Measurements from ENCODE around the gene AGBL1.

Gene AGBL1

GRCh38 chr15:86550075-86550474 is 470.4 kb downstream of the AGBL1 start:
- H3K4me3 ChIP-seq (ENCODE audit: low read depth, low read length): no peak overlapping the region
- no peak for DNase-seq (ENCODE audit: low read depth)

- no peak for DNase-seq (ENCODE audit: low read depth)
- H3K4me3 ChIP-seq (ENCODE audit: low read depth, low read length): no peak overlapping the region
Observed at GRCh38 chr15:86553108-86553507, 473.4 kb downstream of the AGBL1 start.

GRCh38 chr15:86555098-86555497 is 475.4 kb downstream of the AGBL1 start:
- no peak for DNase-seq (ENCODE audit: low read depth)
- no peak overlapping the region for H3K4me3 ChIP-seq (ENCODE audit: low read depth, low read length)

- no peak overlapping the region for H3K4me3 ChIP-seq (ENCODE audit: low read depth, low read length)
- DNase-seq (ENCODE audit: low read depth): no peak
Observed at GRCh38 chr15:86555939-86556338, 476.3 kb downstream of the AGBL1 start.

- H3K4me3 ChIP-seq (ENCODE audit: low read depth, low read length): no peak overlapping the region
- DNase-seq (ENCODE audit: low read depth): no peak
Observed at GRCh38 chr15:86556396-86557017, 476.8 kb downstream of the AGBL1 start.

GRCh38 chr15:86557018-86557550 is 477.4 kb downstream of the AGBL1 start:
- DNase-seq (ENCODE audit: low read depth): no peak
- no peak overlapping the region for H3K4me3 ChIP-seq (ENCODE audit: low read depth, low read length)

- DNase-seq (ENCODE audit: low read depth): no peak
- H3K4me3 ChIP-seq (ENCODE audit: low read depth, low read length): no peak overlapping the region
Observed at GRCh38 chr15:86558252-86558651, 478.6 kb downstream of the AGBL1 start.

- no peak for DNase-seq (ENCODE audit: low read depth)
- H3K4me3 ChIP-seq (ENCODE audit: low read depth, low read length): no peak overlapping the region
Observed at GRCh38 chr15:86558686-86559085, 479.0 kb downstream of the AGBL1 start.

- no peak overlapping the region for H3K4me3 ChIP-seq (ENCODE audit: low read depth, low read length)
- DNase-seq (ENCODE audit: low read depth): no peak
Observed at GRCh38 chr15:86568378-86568777, 488.7 kb downstream of the AGBL1 start.

- no peak for DNase-seq (ENCODE audit: low read depth)
- H3K4me3 ChIP-seq (ENCODE audit: low read depth, low read length): no peak overlapping the region
Observed at GRCh38 chr15:86570738-86571137, 491.1 kb downstream of the AGBL1 start.

- DNase-seq (ENCODE audit: low read depth): no peak
- no peak overlapping the region for H3K4me3 ChIP-seq (ENCODE audit: low read depth, low read length)
Observed at GRCh38 chr15:86571873-86572272, 492.2 kb downstream of the AGBL1 start.

- DNase-seq (ENCODE audit: low read depth): no peak
- H3K4me3 ChIP-seq (ENCODE audit: low read depth, low read length): no peak overlapping the region
Observed at GRCh38 chr15:86572368-86572841, 492.7 kb downstream of the AGBL1 start.

GRCh38 chr15:86573476-86573875 is 493.8 kb downstream of the AGBL1 start:
- no peak for DNase-seq (ENCODE audit: low read depth)
- H3K4me3 ChIP-seq (ENCODE audit: low read depth, low read length): no peak overlapping the region

- no peak for DNase-seq (ENCODE audit: low read depth)
- no peak overlapping the region for H3K4me3 ChIP-seq (ENCODE audit: low read depth, low read length)
Observed at GRCh38 chr15:86588413-86588812, 508.7 kb downstream of the AGBL1 start.

- no peak for DNase-seq (ENCODE audit: low read depth)
- H3K4me3 ChIP-seq (ENCODE audit: low read depth, low read length): no peak overlapping the region
Observed at GRCh38 chr15:86590461-86590860, 510.8 kb downstream of the AGBL1 start.

- DNase-seq (ENCODE audit: low read depth): no peak
- no peak overlapping the region for H3K4me3 ChIP-seq (ENCODE audit: low read depth, low read length)
Observed at GRCh38 chr15:86591158-86591557, 511.5 kb downstream of the AGBL1 start.

GRCh38 chr15:86591994-86592735 is 512.5 kb downstream of the AGBL1 start:
- DNase-seq (ENCODE audit: low read depth): no peak
- no peak overlapping the region for H3K4me3 ChIP-seq (ENCODE audit: low read depth, low read length)

- no peak for DNase-seq (ENCODE audit: low read depth)
- H3K4me3 ChIP-seq (ENCODE audit: low read depth, low read length): no peak overlapping the region
Observed at GRCh38 chr15:86595741-86596140, 516.1 kb downstream of the AGBL1 start.

GRCh38 chr15:86603466-86603865 is 523.8 kb downstream of the AGBL1 start:
- DNase-seq (ENCODE audit: low read depth): no peak
- no peak overlapping the region for H3K4me3 ChIP-seq (ENCODE audit: low read depth, low read length)

GRCh38 chr15:86608461-86609205 is 529.0 kb downstream of the AGBL1 start:
- peak; percentile 8 for DNase-seq (ENCODE audit: low read depth)
- H3K4me3 ChIP-seq (ENCODE audit: low read depth, low read length): no peak overlapping the region
